A673 (cell line): Measurements from ENCODE around the gene SNAPIN.

Experiments
- CTCF ChIP-seq: fragments of 300-800, 200-600 bp; sonication (generic); conservative IDR thresholded peaks from 2 replicates; pipeline ENCODE4 v1.5.1; 2017; ENCODE audit warnings: low read depth, mild to moderate bottlenecking, antibody characterized with exemption, low read length, moderate library complexity, mixed read lengths
- EZH2 ChIP-seq: fragments of 200-600 bp; sonication (generic); IDR thresholded peaks from 2 replicates; pipeline ENCODE4 v1.6.1; 2017; ENCODE audit warnings: borderline replicate concordance, low read depth, mild to moderate bottlenecking, mixed read lengths, antibody characterized with exemption, low read length; ENCODE audit not compliant: poor library complexity, severe bottlenecking

- TF ChIP-seq CTCF, result no peak
- TF ChIP-seq EZH2, result no peak
Measured at GRCh38 chr1:153619171-153619570, 39.3 kb upstream of the SNAPIN start.
